Muscle of leg (tissue), 11 donors: ENCODE data around the gene STK17A. TPM values are rescaled to one million over a fixed set of nuclear protein-coding genes. Genes with fewer than 3 reads are reported as not detected.

Source experiments
- DNase-seq: peaks from one replicate; pipeline ENCODE4 v3.0.0; 2013
- H3K27ac ChIP-seq: one replicate; pipeline ENCODE4 v1.5.1; 2013; ENCODE audit warnings: mild to moderate bottlenecking, low read length, control low read depth
- H3K27me3 ChIP-seq: one replicate; pipeline ENCODE4 v1.6.1; 2013; ENCODE audit warnings: low read length; ENCODE audit not compliant: control insufficient read depth, insufficient read depth
- H3K36me3 ChIP-seq: one replicate; pipeline ENCODE4 v1.6.1; 2013; ENCODE audit warnings: low read length; ENCODE audit not compliant: control insufficient read depth, insufficient read depth
- H3K4me1 ChIP-seq: one replicate; pipeline ENCODE4 v1.6.1; 2013; ENCODE audit warnings: low read length; ENCODE audit not compliant: control insufficient read depth, insufficient read depth
- H3K4me3 ChIP-seq: one replicate; pipeline ENCODE4 v1.5.1; 2013; ENCODE audit warnings: low read length, control low read depth
- H3K9me3 ChIP-seq: replicated peaks from 2 replicates; pipeline ENCODE4 v1.6.1; 2013; ENCODE audit warnings: low read depth, low read length; ENCODE audit not compliant: control insufficient read depth
- WGBS: methylation state at CpG from one replicate; pipeline ENCODE4 v1.1.5; 2013; ENCODE audit warnings: missing lambda C conversion rate; ENCODE audit not compliant: insufficient coverage; 5-methylcytosine and 5-hydroxymethylcytosine counted together
- polyA plus RNA-seq, 8 donors: library from polyadenylated mRNA; unstranded; fragments of 120-200 nt; gene quantifications; one replicate each; pipeline versions ENCODE4 v1.2.1 to v1.2.3, GENCODE V29; 2013; ENCODE audit warnings: inconsistent platforms in 1 of 8, low replicate concordance in 1 of 8; ENCODE audit not compliant: insufficient read length in 8 of 8, insufficient read depth in 1 of 8
- total RNA-seq: library from RNA; stranded (reverse); fragments of 120-200 nt; gene quantifications from one replicate; pipeline ENCODE4 v1.2.4, GENCODE V29; 2013

The STK17A gene
- total and polyA plus RNA-seq, 9 donors, result 14.6 to 22.3 (median 17.0) TPM

- no peak overlapping the region for H3K27ac ChIP-seq
- no peaks in the 10 kb centered on the region for H3K9me3 ChIP-seq
- no peak overlapping the region for H3K4me3 ChIP-seq
- no peak for DNase-seq
- peaks cover 9% of the 10 kb centered on the region for H3K36me3 ChIP-seq
- peaks cover 26% of the 10 kb centered on the region for H3K4me1 ChIP-seq
- H3K27me3 ChIP-seq, result no peaks in the 10 kb centered on the region
Observed at GRCh38 chr7:43652364-43652763, 69.5 kb downstream of the STK17A start.

- DNase-seq, result no peak
- Histone ChIP-seq H3K9me3 (no peaks in the 10 kb centered on the region), H3K27ac (no peak overlapping the region), H3K36me3 (peaks cover 7% of the 10 kb centered on the region), H3K4me3 (no peak overlapping the region), H3K27me3 (no peaks in the 10 kb centered on the region), H3K4me1 (peaks cover 16% of the 10 kb centered on the region)
- no CpG with 5 or more reads among the region's 4 CpGs for WGBS
Observed at GRCh38 chr7:43653466-43653865, 70.6 kb downstream of the STK17A start.

GRCh38 chr7:43653891-43654504, 71.1 kb downstream of the STK17A start:
- Histone ChIP-seq H3K27me3 (no peaks in the 10 kb centered on the region), H3K4me1 (peaks cover 13% of the 10 kb centered on the region), H3K4me3 (no peak overlapping the region), H3K27ac (no peak overlapping the region), H3K36me3 (peaks cover 7% of the 10 kb centered on the region), H3K9me3 (no peaks in the 10 kb centered on the region)
- WGBS, result no CpG with 5 or more reads among the region's 4 CpGs
- DNase-seq, result no peak

- H3K9me3 ChIP-seq, result no peaks in the 10 kb centered on the region
- no peaks in the 10 kb centered on the region for H3K27me3 ChIP-seq
- H3K36me3 ChIP-seq, result peaks cover 3% of the 10 kb centered on the region
- H3K4me1 ChIP-seq, result peaks cover 13% of the 10 kb centered on the region
- no CpG with 5 or more reads among the region's 3 CpGs for WGBS
- H3K27ac ChIP-seq, result no peak overlapping the region
- no peak for DNase-seq
- H3K4me3 ChIP-seq, result no peak overlapping the region
Observed at GRCh38 chr7:43655584-43655983, 72.7 kb downstream of the STK17A start.

- H3K27ac ChIP-seq, result no peak overlapping the region
- H3K27me3 ChIP-seq, result no peaks in the 10 kb centered on the region
- peaks cover 3% of the 10 kb centered on the region for H3K36me3 ChIP-seq
- WGBS, result no CpG with 5 or more reads among the region's 2 CpGs
- H3K4me1 ChIP-seq, result peaks cover 1% of the 10 kb centered on the region
- DNase-seq, result no peak
- H3K9me3 ChIP-seq, result no peaks in the 10 kb centered on the region
- H3K4me3 ChIP-seq, result no peak overlapping the region
Observed at GRCh38 chr7:43656997-43657396, 74.1 kb downstream of the STK17A start.

- WGBS, result 86% methylated on average over 6 of the region's 7 CpGs
- DNase-seq, result no peak
Observed at GRCh38 chr7:43658718-43659548, 76.0 kb downstream of the STK17A start.

GRCh38 chr7:43659549-43659896, 76.6 kb downstream of the STK17A start:
- Histone ChIP-seq H3K4me3 (no peak overlapping the region), H3K27me3 (no peaks in the 10 kb centered on the region), H3K27ac (no peak overlapping the region), H3K9me3 (no peaks in the 10 kb centered on the region), H3K36me3 (peaks cover 3% of the 10 kb centered on the region), H3K4me1 (no peaks in the 10 kb centered on the region)
- DNase-seq, result no peak

More at GRCh38 chr7:43658718-43659548, 76.0 kb downstream of the STK17A start:
- no peaks in the 10 kb centered on the region for H3K27me3 ChIP-seq
- no peak overlapping the region for H3K4me3 ChIP-seq
- H3K9me3 ChIP-seq, result no peaks in the 10 kb centered on the region
- H3K27ac ChIP-seq, result no peak overlapping the region
- peaks cover 3% of the 10 kb centered on the region for H3K36me3 ChIP-seq
- no peaks in the 10 kb centered on the region for H3K4me1 ChIP-seq

- Histone ChIP-seq H3K27me3 (no peaks in the 10 kb centered on the region), H3K4me3 (no peak overlapping the region), H3K36me3 (peaks cover 3% of the 10 kb centered on the region), H3K4me1 (no peaks in the 10 kb centered on the region), H3K9me3 (no peaks in the 10 kb centered on the region), H3K27ac (no peak overlapping the region)
- WGBS, result 100% methylated on average over 2 of the region's 2 CpGs
- no peak for DNase-seq
Observed at GRCh38 chr7:43660141-43660540, 77.2 kb downstream of the STK17A start.

GRCh38 chr7:43664681-43665080, 81.8 kb downstream of the STK17A start:
- no peak for DNase-seq
- Histone ChIP-seq H3K4me3 (no peak overlapping the region), H3K36me3 (no peaks in the 10 kb centered on the region), H3K27ac (no peak overlapping the region), H3K27me3 (no peaks in the 10 kb centered on the region), H3K4me1 (no peaks in the 10 kb centered on the region), H3K9me3 (peaks cover 5% of the 10 kb centered on the region)
- no CpG with 5 or more reads among the region's 1 CpG for WGBS

- H3K27me3 ChIP-seq, result no peaks in the 10 kb centered on the region
- no peaks in the 10 kb centered on the region for H3K4me1 ChIP-seq
- no peaks in the 10 kb centered on the region for H3K36me3 ChIP-seq
- H3K4me3 ChIP-seq, result no peak overlapping the region
- H3K27ac ChIP-seq, result no peak overlapping the region
- peaks cover 7% of the 10 kb centered on the region for H3K9me3 ChIP-seq
- no peak for DNase-seq
Observed at GRCh38 chr7:43666938-43667337, 84.0 kb downstream of the STK17A start.
